Activated naive CD4-positive, alpha-beta T cell treated with anti-CD3 and anti-CD28 coated beads, Interleukin-2, amount 10 ng/mL, durations not matched to agents 7 days and 5 days (primary cell): ENCODE data around the gene FAM53C.

Source experiments
- CTCF ChIA-PET: fragments of 350-600 bp; sonication (Branson Sonifier 250); formaldehyde crosslinking; loops from one replicate; lab custom pipeline; 2021; ENCODE audit warnings: antibody characterized with exemption; lab: Charles Lee
- DNase-seq: peaks from one replicate; pipeline ENCODE4 v3.0.0-alpha.2; 2020
- H3K27ac Mint-ChIP-seq: one replicate; pipeline ENCODE4 v1.8.0; 2021; ENCODE audit warnings: mild to moderate bottlenecking, moderate library complexity, mixed read lengths
- H3K27me3 Mint-ChIP-seq: one replicate; pipeline ENCODE4 v1.8.0; 2021; ENCODE audit warnings: mild to moderate bottlenecking, mixed read lengths
- H3K36me3 Mint-ChIP-seq: one replicate; pipeline ENCODE4 v1.8.0; 2021; ENCODE audit warnings: mixed read lengths
- H3K4me1 Mint-ChIP-seq: one replicate; pipeline ENCODE4 v1.8.0; 2021; ENCODE audit warnings: mixed read lengths
- H3K4me3 Mint-ChIP-seq: one replicate; pipeline ENCODE4 v1.8.0; 2021; ENCODE audit warnings: mild to moderate bottlenecking, moderate library complexity, mixed read lengths
- H3K9me3 Mint-ChIP-seq: one replicate; pipeline ENCODE4 v1.8.0; 2021; ENCODE audit warnings: mixed read lengths

Gene FAM53C

GRCh38 chr5:138339091-138339456 is 1.0 kb downstream of the FAM53C start:
- peaks cover 3% of the 10 kb centered on the region for H3K27me3 Mint-ChIP-seq
- H3K4me3 Mint-ChIP-seq = peak overlapping the region; percentile 92
- H3K36me3 Mint-ChIP-seq = peaks cover 13% of the 10 kb centered on the region
- H3K27ac Mint-ChIP-seq = peak overlapping the region; percentile 90
- CTCF ChIA-PET = interaction anchor here (1.0 to 13.2 kb wide), 2 partner anchors 8 to 13 kb away, joined by 4 to 209 read pairs; partner anchors contain the start of gene KDM3B
- peaks cover 39% of the 10 kb centered on the region for H3K4me1 Mint-ChIP-seq
- no peaks in the 10 kb centered on the region for H3K9me3 Mint-ChIP-seq
- DNase-seq = no peak

- CTCF ChIA-PET = interaction anchor here (13.2 kb wide), 1 partner anchor 13 kb away, joined by 209 read pairs; the partner anchor contains the start of gene KDM3B
- peak overlapping the region; percentile 92 for H3K4me3 Mint-ChIP-seq
- no peak for DNase-seq
- H3K27me3 Mint-ChIP-seq = peaks cover 3% of the 10 kb centered on the region
- peaks cover 17% of the 10 kb centered on the region for H3K36me3 Mint-ChIP-seq
- H3K4me1 Mint-ChIP-seq = peaks cover 39% of the 10 kb centered on the region
- no peaks in the 10 kb centered on the region for H3K9me3 Mint-ChIP-seq
- peak overlapping the region; percentile 90 for H3K27ac Mint-ChIP-seq
Measured at GRCh38 chr5:138339464-138339863, 1.4 kb downstream of the FAM53C start.

GRCh38 chr5:138340008-138340407 is 1.9 kb downstream of the FAM53C start:
- DNase-seq = no peak
- CTCF ChIA-PET = interaction anchor here (13.2 kb wide), 1 partner anchor 12 kb away, joined by 209 read pairs; the partner anchor contains the start of gene KDM3B
- Mint-ChIP-seq H3K9me3 (no peaks in the 10 kb centered on the region), H3K4me1 (peaks cover 39% of the 10 kb centered on the region), H3K36me3 (peaks cover 22% of the 10 kb centered on the region), H3K4me3 (peak overlapping the region; percentile 92), H3K27me3 (peaks cover 1% of the 10 kb centered on the region), H3K27ac (no peak overlapping the region)

GRCh38 chr5:138344887-138345622 is 7.0 kb downstream of the FAM53C start:
- Mint-ChIP-seq H3K9me3 (no peaks in the 10 kb centered on the region), H3K4me3 (no peak overlapping the region), H3K36me3 (peaks cover 50% of the 10 kb centered on the region), H3K27me3 (no peaks in the 10 kb centered on the region), H3K4me1 (peaks cover 15% of the 10 kb centered on the region), H3K27ac (no peak overlapping the region)
- CTCF ChIA-PET = interaction anchor here (1.3 kb wide), 1 partner anchor 9 kb away, joined by 5 read pairs; no protein-coding TSS in a partner anchor
- no peak for DNase-seq

- Mint-ChIP-seq H3K4me3 (no peak overlapping the region), H3K27ac (peak overlapping the region; percentile 33), H3K36me3 (peaks cover 49% of the 10 kb centered on the region), H3K4me1 (peaks cover 11% of the 10 kb centered on the region), H3K27me3 (no peaks in the 10 kb centered on the region), H3K9me3 (peaks cover 4% of the 10 kb centered on the region)
- CTCF ChIA-PET = interaction anchor here (0.8 kb wide), 1 partner anchor 8 kb away, joined by 4 read pairs; the partner anchor contains the start of gene FAM53C
- DNase-seq = no peak
Measured at GRCh38 chr5:138346889-138347288, 8.8 kb downstream of the FAM53C start.

GRCh38 chr5:138349852-138350562 is 11.9 kb downstream of the FAM53C start:
- Mint-ChIP-seq H3K9me3 (peaks cover 8% of the 10 kb centered on the region), H3K36me3 (peaks cover 46% of the 10 kb centered on the region), H3K4me1 (peaks cover 28% of the 10 kb centered on the region), H3K27ac (no peak overlapping the region), H3K27me3 (peaks cover 3% of the 10 kb centered on the region), H3K4me3 (no peak overlapping the region)
- no peak for DNase-seq
- CTCF ChIA-PET = interaction anchor here (0.7 to 6.7 kb wide), 2 partner anchors 13 to 19 kb away, joined by 3 to 209 read pairs; partner anchors contain the start of genes CDC25C and FAM53C

- CTCF ChIA-PET = interaction anchor here (0.7 to 6.7 kb wide), 4 partner anchors 13 to 33 kb away, joined by 3 to 209 read pairs (median 12); partner anchors contain the start of genes CDC25C and FAM53C
- H3K27ac Mint-ChIP-seq = no peak overlapping the region
Measured at GRCh38 chr5:138350563-138350890, 12.5 kb downstream of the FAM53C start.

GRCh38 chr5:138351056-138351455 is 13.0 kb downstream of the FAM53C start:
- peaks cover 3% of the 10 kb centered on the region for H3K27me3 Mint-ChIP-seq
- CTCF ChIA-PET = interaction anchor here (1.0 to 6.7 kb wide), 8 partner anchors 14 to 171 kb away, joined by 3 to 209 read pairs (median 14); partner anchors contain the start of genes BRD8, CDC23, CDC25C and FAM53C
- peaks cover 40% of the 10 kb centered on the region for H3K36me3 Mint-ChIP-seq
- peaks cover 37% of the 10 kb centered on the region for H3K4me1 Mint-ChIP-seq
- no peak overlapping the region for H3K4me3 Mint-ChIP-seq
- peaks cover 8% of the 10 kb centered on the region for H3K9me3 Mint-ChIP-seq
- DNase-seq = no peak
- peak overlapping the region; percentile 76 for H3K27ac Mint-ChIP-seq

More at GRCh38 chr5:138350563-138350890, 12.5 kb downstream of the FAM53C start:
- Mint-ChIP-seq H3K9me3 (peaks cover 8% of the 10 kb centered on the region), H3K36me3 (peaks cover 44% of the 10 kb centered on the region), H3K4me3 (no peak overlapping the region), H3K4me1 (peaks cover 33% of the 10 kb centered on the region), H3K27me3 (peaks cover 3% of the 10 kb centered on the region)
- no peak for DNase-seq

GRCh38 chr5:138351517-138351916 is 13.5 kb downstream of the FAM53C start:
- peaks cover 8% of the 10 kb centered on the region for H3K9me3 Mint-ChIP-seq
- no peak for DNase-seq
- CTCF ChIA-PET = interaction anchor here (0.7 to 6.7 kb wide), 12 partner anchors 14 to 171 kb away, joined by 3 to 209 read pairs (median 4); partner anchors contain the start of genes BRD8, CDC23, CDC25C and FAM53C
- H3K27me3 Mint-ChIP-seq = peaks cover 3% of the 10 kb centered on the region
- peak overlapping the region; percentile 76 for H3K27ac Mint-ChIP-seq
- peak overlapping the region; percentile 68 for H3K4me3 Mint-ChIP-seq
- peaks cover 39% of the 10 kb centered on the region for H3K36me3 Mint-ChIP-seq
- peaks cover 40% of the 10 kb centered on the region for H3K4me1 Mint-ChIP-seq

GRCh38 chr5:138352071-138352721 is 14.1 kb downstream of the FAM53C start, which contains the start of gene KDM3B:
Gene KDM3B (plus strand): TSS chr5:138352685. CDS start chr5:138352796, 111 bp downstream.
- peak; percentile 89 for DNase-seq
- Mint-ChIP-seq H3K4me1 (peaks cover 40% of the 10 kb centered on the region), H3K9me3 (peaks cover 8% of the 10 kb centered on the region), H3K36me3 (peaks cover 34% of the 10 kb centered on the region), H3K27ac (peak within 1 kb of the TSS; percentile 95), H3K27me3 (peaks cover 3% of the 10 kb centered on the region), H3K4me3 (peak within 1 kb of the TSS; percentile 84)
- CTCF ChIA-PET = interaction anchor here (0.7 to 6.7 kb wide), 24 partner anchors 15 to 463 kb away, joined by 3 to 209 read pairs (median 4); partner anchors contain the start of genes BRD8, CDC23, CDC25C and FAM53C

GRCh38 chr5:138352722-138353559 is 14.9 kb downstream of the FAM53C start:
- DNase-seq = peak; percentile 83
- H3K9me3 Mint-ChIP-seq = peaks cover 8% of the 10 kb centered on the region
- peak overlapping the region; percentile 95 for H3K27ac Mint-ChIP-seq
- peak overlapping the region; percentile 84 for H3K4me3 Mint-ChIP-seq
- CTCF ChIA-PET = interaction anchor here (0.6 to 6.7 kb wide), 30 partner anchors 8 to 464 kb away, joined by 3 to 209 read pairs (median 4); partner anchors contain the start of genes BRD8, CDC23, CDC25C and ETF1
- peaks cover 3% of the 10 kb centered on the region for H3K27me3 Mint-ChIP-seq
- peaks cover 40% of the 10 kb centered on the region for H3K4me1 Mint-ChIP-seq
- H3K36me3 Mint-ChIP-seq = peaks cover 29% of the 10 kb centered on the region

- Mint-ChIP-seq H3K27me3 (peaks cover 3% of the 10 kb centered on the region), H3K4me1 (peaks cover 40% of the 10 kb centered on the region)
Measured at GRCh38 chr5:138353560-138354080, 15.6 kb downstream of the FAM53C start.

More at GRCh38 chr5:138353560-138354080, 15.6 kb downstream of the FAM53C start:
- H3K27ac Mint-ChIP-seq = peak overlapping the region; percentile 95
- peaks cover 27% of the 10 kb centered on the region for H3K36me3 Mint-ChIP-seq
- no peak for DNase-seq
- CTCF ChIA-PET = interaction anchor here (0.6 to 6.7 kb wide), 20 partner anchors 9 to 222 kb away, joined by 3 to 209 read pairs (median 5); partner anchors contain the start of genes BRD8, CDC23, CDC25C and ETF1
- H3K9me3 Mint-ChIP-seq = peaks cover 8% of the 10 kb centered on the region
- peak overlapping the region; percentile 84 for H3K4me3 Mint-ChIP-seq
